LNCAP (cell line): ENCODE results near the gene NRARP.
A peak's percentile ranks its signal among the peaks of the same experiment; 100 is the strongest.

Experiments used
- TF ChIP-seq, protein P1 (sequence below): fragments of 450-650 bp; IDR thresholded peaks from 2 replicates; pipeline ENCODE4 v1.5.1; 2017; ENCODE audit warnings: mild to moderate bottlenecking

NRARP gene

GRCh38 chr9:137304383-137305059 is 2.5 kb upstream of the NRARP start:
- TF ChIP-seq, protein P1, sequence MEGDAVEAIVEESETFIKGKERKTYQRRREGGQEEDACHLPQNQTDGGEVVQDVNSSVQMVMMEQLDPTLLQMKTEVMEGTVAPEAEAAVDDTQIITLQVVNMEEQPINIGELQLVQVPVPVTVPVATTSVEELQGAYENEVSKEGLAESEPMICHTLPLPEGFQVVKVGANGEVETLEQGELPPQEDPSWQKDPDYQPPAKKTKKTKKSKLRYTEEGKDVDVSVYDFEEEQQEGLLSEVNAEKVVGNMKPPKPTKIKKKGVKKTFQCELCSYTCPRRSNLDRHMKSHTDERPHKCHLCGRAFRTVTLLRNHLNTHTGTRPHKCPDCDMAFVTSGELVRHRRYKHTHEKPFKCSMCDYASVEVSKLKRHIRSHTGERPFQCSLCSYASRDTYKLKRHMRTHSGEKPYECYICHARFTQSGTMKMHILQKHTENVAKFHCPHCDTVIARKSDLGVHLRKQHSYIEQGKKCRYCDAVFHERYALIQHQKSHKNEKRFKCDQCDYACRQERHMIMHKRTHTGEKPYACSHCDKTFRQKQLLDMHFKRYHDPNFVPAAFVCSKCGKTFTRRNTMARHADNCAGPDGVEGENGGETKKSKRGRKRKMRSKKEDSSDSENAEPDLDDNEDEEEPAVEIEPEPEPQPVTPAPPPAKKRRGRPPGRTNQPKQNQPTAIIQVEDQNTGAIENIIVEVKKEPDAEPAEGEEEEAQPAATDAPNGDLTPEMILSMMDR: no peak

- TF ChIP-seq, protein P1: no peak
Measured at GRCh38 chr9:137303893-137304382, 1.9 kb upstream of the NRARP start.

GRCh38 chr9:137303151-137303892 is 1.3 kb upstream of the NRARP start:
- TF ChIP-seq, protein P1: no peak

DNA sequence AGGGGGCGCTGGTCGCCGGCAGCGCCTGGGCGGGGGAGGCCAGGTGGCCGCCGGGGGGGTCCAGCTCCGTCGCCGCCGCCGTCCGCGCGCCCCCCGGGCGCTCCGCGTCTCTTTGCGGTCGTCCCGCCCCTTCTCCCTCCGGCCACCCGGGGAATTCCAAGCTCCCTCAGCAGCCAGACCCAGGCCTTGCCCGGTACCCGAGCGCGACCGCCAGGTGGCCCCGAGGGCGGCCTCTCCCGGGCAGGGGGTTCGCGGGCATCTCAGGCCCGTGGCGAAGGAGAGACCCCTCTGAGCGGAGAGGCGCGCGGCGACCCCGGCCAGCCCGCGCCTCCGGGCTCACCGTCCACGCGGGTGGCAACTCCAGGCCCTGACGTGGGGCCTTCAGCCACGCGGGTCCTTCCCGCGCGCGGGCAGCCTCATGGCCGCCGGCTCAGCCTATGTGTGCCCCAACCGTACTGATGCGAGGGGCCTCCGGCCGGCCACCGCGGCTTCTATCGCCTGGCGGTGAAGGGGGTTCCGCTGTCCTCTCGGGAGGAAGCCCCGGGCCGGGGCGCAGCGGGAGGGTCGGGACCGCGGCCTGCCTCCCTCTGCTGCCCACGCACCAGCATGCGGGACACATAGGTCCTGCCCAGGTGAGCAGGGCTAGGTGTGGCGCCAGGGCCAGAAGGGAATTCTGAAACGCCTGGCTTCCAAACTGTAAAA is 529 bp upstream of the NRARP start:
- TF ChIP-seq, protein P1: peak; percentile 75

DNA sequence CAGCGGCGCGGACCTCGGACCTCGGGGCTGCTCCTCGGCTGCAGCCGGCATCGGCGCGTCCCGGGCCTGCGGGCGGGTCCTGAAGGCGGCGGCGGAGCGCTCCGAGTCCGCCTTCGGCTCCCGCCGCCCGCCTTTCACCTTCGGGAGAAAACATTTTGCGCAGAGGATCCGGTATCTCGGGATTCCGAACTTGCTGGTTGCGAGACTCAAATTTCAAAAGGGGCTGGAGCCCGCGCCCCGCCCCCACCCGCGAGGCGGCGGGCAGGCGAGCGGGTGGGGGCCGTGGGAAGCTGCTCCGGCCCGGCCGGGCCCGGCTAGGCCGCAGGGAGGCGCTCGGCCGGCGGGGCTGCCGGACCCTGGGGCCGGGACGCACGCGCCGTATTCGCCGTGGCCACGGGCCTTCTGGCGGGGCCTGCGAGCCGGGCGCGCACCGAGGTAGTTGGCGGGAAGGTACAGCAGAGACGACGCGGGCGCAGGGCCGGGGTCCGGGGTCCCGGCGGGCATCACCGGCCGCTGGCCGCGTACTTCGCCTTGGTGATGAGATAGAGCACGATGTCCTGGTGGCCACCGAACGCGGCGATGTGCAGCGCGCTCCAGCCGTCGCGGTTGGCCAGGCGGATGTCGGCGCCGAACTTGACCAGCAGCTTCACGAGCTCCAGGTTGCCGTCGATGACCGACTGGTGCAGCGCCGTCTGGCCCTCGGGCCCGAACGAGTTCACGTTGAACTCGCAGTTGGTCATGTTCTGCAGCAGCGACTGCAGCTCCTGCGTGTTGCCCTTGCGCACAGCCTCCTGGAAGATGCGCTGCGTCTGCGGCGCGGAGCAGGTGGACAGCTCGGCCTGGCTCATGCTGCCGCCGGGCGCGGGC is 757 bp downstream of the NRARP start:
- TF ChIP-seq, protein P1: peak; percentile 50

- TF ChIP-seq, protein P1: no peak
Measured at GRCh38 chr9:137300567-137301080, 1.4 kb downstream of the NRARP start.

GRCh38 chr9:137299938-137300337 is 2.1 kb downstream of the NRARP start:
- TF ChIP-seq, protein P1: no peak
